Raji (cell line): ENCODE measurements around the gene SERPIND1.

Experiments
- POLR2A ChIP-seq: IDR thresholded peaks from 2 replicates; pipeline ENCODE4 v1.6.1; 2011; ENCODE audit warnings: low read depth, low read length, control low read depth; ENCODE audit not compliant: insufficient read depth

The SERPIND1 gene

DNA sequence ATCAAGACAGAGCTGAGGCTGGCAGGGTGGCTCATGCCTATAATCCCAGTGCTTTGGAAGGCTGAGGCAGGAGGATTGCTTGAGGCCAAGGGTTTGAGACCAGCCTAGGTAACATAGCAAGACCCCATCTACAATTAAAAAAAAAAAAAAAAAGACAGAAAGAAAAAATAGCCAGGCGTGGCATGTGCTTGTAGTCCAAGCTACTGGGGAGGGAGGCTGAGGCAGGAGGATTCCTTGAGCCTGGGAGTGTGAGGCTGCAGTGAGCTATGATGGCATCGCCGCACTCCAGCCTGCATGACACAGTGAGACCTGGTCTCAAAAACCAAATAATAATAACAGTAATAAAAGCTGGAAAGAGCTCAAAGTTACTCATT is 9.4 kb downstream of the SERPIND1 start:
- no peak for TF ChIP-seq POLR2A

DNA sequence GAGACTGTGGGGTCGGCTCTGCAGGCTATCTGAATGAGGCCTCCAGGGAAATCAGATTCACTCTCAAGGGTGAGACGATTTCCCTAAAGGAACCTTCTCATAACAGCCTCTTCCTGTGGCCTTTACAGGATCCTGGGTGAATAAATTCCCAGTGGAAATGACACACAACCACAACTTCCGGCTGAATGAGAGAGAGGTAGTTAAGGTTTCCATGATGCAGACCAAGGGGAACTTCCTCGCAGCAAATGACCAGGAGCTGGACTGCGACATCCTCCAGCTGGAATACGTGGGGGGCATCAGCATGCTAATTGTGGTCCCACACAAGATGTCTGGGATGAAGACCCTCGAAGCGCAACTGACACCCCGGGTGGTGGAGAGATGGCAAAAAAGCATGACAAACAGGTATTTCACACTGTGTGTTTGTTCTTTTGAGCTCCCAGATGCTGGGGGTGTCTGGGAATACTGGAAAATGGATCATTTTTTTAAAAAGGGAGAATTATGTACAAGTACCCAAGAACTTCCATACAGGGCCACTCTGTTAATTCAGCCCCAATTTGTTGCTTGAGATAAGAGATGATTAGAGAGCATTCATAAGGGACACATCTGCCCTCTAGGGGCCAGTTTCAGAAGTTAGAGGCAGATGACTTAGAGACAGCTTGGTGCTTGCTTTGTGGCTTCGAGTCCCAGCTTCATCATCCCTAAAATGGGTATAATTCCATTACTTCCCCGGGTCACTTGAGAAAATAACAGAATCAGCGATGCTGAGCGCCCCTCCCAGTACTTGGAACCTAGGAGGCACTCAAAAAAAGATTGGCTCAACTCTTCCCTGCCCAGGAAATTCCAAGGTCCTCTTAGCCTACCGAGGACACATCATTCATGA is 10.2 kb downstream of the SERPIND1 start:
- TF ChIP-seq POLR2A: no peak

- no peak for TF ChIP-seq POLR2A
These were observed 11.5 kb downstream of the SERPIND1 start for GRCh38 chr22:20785415-20785814.

DNA sequence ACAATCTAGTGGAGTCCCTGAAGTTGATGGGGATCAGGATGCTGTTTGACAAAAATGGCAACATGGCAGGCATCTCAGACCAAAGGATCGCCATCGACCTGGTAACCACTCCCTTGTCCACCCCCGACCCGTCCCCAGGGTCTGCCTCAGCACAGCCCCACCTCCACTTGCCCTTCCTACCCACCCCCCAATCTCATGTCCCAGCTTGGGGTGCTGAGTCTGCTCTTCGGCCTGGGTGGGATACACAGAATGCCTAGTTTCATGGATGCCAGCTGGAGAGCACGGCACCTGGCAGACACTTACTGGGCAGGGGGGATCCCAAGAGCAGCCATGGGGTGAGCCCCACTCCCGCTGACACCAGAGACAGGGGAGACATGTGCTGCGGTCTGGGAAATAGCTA is 12.1 kb downstream of the SERPIND1 start:
- no peak for TF ChIP-seq POLR2A

DNA sequence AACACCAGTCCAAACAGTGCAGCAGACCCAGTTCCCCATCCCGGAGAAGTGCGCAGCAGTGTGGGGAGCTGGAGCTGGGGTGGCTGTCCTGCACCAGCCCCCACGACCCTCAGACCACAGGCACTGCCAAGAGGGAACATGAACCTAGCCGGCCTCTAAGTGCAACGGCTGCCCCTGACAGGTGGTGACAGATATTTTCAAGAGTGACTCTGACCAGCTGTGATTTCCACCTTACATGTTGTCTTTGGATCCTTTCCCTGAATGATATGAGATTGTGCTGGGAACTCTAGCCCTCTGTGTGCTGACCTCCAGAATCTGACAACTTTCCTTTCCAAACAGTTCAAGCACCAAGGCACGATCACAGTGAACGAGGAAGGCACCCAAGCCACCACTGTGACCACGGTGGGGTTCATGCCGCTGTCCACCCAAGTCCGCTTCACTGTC is 12.6 kb downstream of the SERPIND1 start:
- TF ChIP-seq POLR2A: no peak

GRCh38 chr22:20787223-20787622 is 13.3 kb downstream of the SERPIND1 start:
- TF ChIP-seq POLR2A: no peak

- no peak for TF ChIP-seq POLR2A
These were observed 14.1 kb downstream of the SERPIND1 start for GRCh38 chr22:20787746-20788626.

DNA sequence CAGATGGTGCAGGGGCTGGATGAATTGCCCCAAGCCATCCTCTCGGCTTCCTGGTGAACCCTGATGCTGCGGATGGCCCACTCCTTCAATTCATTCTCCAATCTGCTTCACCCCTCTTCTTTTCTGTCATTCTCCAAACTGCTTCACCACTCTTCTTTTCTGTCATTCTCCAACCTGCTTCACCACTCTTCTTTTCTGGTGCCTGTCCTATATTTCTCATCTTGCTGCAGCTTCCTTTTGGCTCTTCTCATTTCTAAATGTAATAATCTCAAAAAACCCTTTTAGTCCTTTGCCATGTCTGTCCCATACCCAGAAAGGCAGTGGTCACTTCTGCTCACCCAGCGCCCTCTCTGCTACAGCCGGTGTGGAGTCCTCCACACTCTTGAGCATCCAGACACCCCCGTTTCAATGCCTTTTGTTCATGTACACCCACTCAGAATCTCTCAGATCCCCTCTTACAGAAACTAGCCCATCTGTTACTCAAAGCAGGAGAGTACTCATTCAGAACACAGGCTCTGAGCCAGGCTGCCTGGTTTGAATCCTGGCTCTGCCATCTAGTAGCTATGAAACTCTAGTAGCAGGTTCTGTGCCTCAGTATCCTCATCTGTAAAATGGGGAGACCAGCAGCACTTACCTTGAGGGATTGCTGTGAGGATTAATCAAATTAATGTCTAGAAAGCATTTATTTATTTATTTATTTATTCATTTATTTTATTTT is 14.9 kb downstream of the SERPIND1 start:
- no peak for TF ChIP-seq POLR2A

DNA sequence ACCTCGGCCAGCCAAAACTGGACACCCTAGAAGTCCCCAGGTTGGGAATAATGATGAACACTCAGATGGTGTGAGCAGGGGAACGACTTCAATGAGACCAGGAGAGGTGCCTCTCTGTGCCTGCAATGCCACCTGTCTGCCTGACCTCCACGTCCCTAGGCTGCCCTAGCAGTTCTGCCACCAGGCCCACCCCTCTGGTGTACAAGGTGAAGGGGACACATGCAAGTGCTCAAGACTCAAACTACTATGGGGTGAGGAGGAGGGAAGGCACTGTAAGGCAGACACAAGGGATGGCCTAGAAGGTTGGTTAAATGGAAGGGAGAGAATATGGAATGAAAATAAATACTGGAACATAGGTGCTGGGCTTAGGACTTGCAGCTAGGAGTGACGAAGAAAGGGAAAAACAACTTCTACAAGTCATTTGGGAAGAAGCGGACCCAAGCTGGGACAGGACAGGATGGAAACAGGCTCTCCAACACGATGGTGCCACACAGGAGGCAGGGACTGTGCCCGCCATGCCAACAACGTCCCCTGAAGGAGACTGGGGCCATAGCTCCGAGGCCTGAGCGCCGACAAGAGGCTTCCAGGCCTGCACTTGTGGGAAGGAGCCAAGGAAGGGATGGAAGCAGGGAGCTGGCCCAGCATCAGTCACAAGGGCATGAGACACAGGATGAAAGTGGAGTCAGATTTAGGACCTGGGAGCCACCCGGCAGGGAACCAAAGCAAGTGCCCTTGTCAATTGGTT is 18.5 kb downstream of the SERPIND1 start:
- TF ChIP-seq POLR2A: no peak

DNA sequence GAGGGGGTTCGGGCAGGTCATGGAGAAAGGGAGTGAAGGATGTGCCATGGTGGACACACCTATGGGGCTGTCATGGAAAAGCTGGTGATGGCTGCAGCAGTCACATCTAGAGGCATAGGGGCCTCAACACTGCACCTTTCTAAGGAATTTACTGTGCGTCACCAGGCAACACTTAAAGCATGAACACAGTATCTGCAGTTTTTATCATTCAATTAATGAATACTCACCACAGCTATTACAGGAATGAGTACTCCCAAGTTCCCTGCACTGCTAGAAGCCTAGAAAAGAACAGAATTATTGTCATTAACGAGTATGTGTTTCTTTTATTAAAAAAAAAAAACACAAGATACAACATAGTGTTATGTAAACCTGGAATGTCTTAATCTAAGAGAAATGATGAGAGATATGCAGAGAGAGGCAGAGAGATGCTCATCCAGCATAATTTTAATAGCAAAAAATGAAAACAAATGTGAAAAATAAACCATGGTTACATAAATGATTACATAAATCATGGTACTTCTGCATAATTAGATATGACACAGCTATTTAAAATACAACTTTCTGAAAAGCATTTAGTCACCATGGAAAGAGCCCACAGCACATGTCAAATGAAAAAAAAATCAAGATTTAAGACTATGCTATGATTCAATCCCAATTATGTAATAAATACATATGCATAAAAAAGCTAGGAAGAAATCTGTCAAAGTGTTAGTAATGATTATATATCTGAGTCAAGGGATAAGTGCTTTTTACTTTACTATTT is 19.2 kb downstream of the SERPIND1 start:
- TF ChIP-seq POLR2A: no peak

GRCh38 chr22:20793748-20794649 is 20.1 kb downstream of the SERPIND1 start:
- TF ChIP-seq POLR2A: no peak

DNA sequence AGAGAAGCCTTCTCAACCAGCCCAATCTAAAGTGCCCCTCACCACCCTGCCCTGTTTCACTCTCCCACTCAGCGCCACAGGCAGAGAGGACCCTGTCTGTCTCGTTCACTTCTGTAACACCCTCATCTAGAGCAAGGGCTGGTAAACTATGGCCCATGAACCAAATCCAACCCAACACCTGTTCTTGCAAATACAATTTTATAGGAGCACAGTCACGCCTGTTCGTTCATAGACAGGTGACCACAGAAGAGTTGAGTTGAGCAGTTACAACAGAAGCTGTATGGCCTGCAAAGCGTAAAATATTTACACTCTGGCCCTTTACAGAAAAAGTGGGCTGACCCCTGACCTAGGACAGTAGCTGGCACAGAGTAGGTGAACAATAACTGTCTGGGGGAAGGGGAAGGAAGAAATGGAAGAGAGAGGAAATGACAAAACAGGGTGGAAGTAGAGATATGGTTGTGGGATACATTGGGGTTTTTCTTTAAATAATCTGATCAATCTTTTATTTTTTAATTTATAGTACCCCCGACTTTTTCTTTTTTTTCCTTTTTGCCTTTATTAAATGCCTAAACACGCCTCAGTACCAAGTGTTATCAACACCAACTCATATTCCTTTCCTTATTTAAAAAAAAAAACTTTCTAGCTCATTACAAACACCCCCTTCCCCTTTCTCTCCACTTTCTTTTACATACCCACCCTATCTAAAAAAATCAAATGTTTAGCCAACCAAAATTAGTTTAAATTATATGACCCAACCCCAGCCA is 20.9 kb downstream of the SERPIND1 start:
- TF ChIP-seq POLR2A: no peak
